K562 (cell line): Measurements from ENCODE around the gene GALR1. TPM values are rescaled to one million over a fixed set of nuclear protein-coding genes. Genes with fewer than 3 reads are reported as not detected.

Source experiments
- ATAC-seq: fragments of 200-7000 bp; cut with Tn5 transposase; 3 replicates; pipeline ENCODE4 v1.9.1; 2020; ENCODE audit warnings: moderate library complexity
- BruUV-seq: library from RNA; stranded (reverse); fragments of 400-500 nt; replicated peaks from 2 replicates; lab custom pipeline; 2021; lab: Mats Ljungman, UMichigan
- CTCF ChIA-PET: fragments of 300-600 bp; formaldehyde crosslinking; extraction: SDS; loops from one replicate; lab custom pipeline; 2021; ENCODE audit warnings: low intra/inter-chr PET ratio; lab: Yijun Ruan, JAX
- POLR2A ChIA-PET: fragments of 300-600, 350-650 bp; sonication (Branson Sonifier 250); formaldehyde crosslinking; extraction: SDS; loops from one replicate; lab custom pipeline; 2021; ENCODE audit warnings: antibody characterized with exemption, inconsistent platforms; lab: Yijun Ruan, JAX
- DNase-seq, 4 experiments: peaks; one replicate each; pipeline versions ENCODE4 v3.0.0 to v3.0.0-alpha.2; 2011 to 2018; ENCODE audit warnings: low spot score in 3 of 4, mixed read lengths in 3 of 4; ENCODE audit errors: extremely low read depth in 1 of 4
- FAIRE-seq: peaks from 2 replicates; lab custom pipeline; 2011; peaks lifted over from hg19 to GRCh38; lab: Jason Lieb, UNC
- H2AFZ ChIP-seq: 2 replicates; pipeline ENCODE4 v1.6.0; 2011; ENCODE audit warnings: low read depth, low read length, control low read depth, inconsistent platforms
- H3K27ac ChIP-seq: fragments of 200-600 bp; 3 replicates; pipeline ENCODE4 v1.8.0; 2011; ENCODE audit warnings: low read depth, mild to moderate bottlenecking, control low read depth, inconsistent platforms, low read length, moderate library complexity, mixed read lengths; ENCODE audit errors: extremely low read depth
- H3K27me3 ChIP-seq, 2 experiments: fragments of 300-600 bp in 1 of 2; 2 replicates in 1 of 2; 3 replicates in 1 of 2; pipeline versions ENCODE4 v1.6.0 to v1.8.0; 2011; ENCODE audit warnings: inconsistent platforms in 2 of 2, low read length in 2 of 2, mild to moderate bottlenecking in 1 of 2, mixed read lengths in 1 of 2, moderate library complexity in 1 of 2; ENCODE audit not compliant: control insufficient read depth in 2 of 2, insufficient read depth in 2 of 2
- H3K36me3 ChIP-seq: fragments of 300-600 bp; 3 replicates; pipeline ENCODE4 v1.8.0; 2011; ENCODE audit warnings: mild to moderate bottlenecking, low read length, inconsistent platforms; ENCODE audit not compliant: control insufficient read depth, insufficient read depth
- H3K4me1 ChIP-seq, 2 experiments: fragments of 200-600 bp in 1 of 2; replicated peaks in 1 of 2; 2 replicates in 1 of 2; 3 replicates in 1 of 2; pipeline versions ENCODE4 v1.5.1 to v1.8.0; 2011; ENCODE audit warnings: inconsistent platforms in 2 of 2, low read length in 2 of 2, mild to moderate bottlenecking in 1 of 2, mixed read lengths in 1 of 2, moderate library complexity in 1 of 2; ENCODE audit not compliant: control insufficient read depth in 2 of 2, insufficient read depth in 2 of 2
- H3K4me2 ChIP-seq: 2 replicates; pipeline ENCODE4 v1.6.1; 2011; ENCODE audit warnings: low read length, control low read depth, inconsistent platforms, mixed read lengths; ENCODE audit not compliant: insufficient read depth
- H3K4me3 ChIP-seq: fragments of 200-600 bp; sonication (generic), shearing (Covaris generic); 2 replicates; pipeline ENCODE4 v1.5.1; 2016; ENCODE audit warnings: control low read depth, inconsistent platforms
- H3K79me2 ChIP-seq: fragments of 200-600 bp; 3 replicates; pipeline ENCODE4 v1.8.0; 2011; ENCODE audit warnings: low read length, inconsistent platforms; ENCODE audit not compliant: control insufficient read depth, insufficient read depth
- H3K9ac ChIP-seq, 2 experiments: 2 replicates each; pipeline versions ENCODE4 v1.6.0 to v1.6.1; 2011; ENCODE audit warnings: low read depth in 2 of 2, low read length in 2 of 2, control low read depth in 1 of 2, inconsistent platforms in 1 of 2, mild to moderate bottlenecking in 1 of 2, mixed read lengths in 1 of 2; ENCODE audit not compliant: insufficient read depth in 1 of 2
- H3K9me1 ChIP-seq: one replicate; pipeline ENCODE4 v1.6.0; 2011; ENCODE audit warnings: inconsistent platforms, mild to moderate bottlenecking, low read length, moderate library complexity; ENCODE audit not compliant: control insufficient read depth, insufficient read depth
- H3K9me3 ChIP-seq: replicated peaks from 2 replicates; pipeline ENCODE4 v1.5.1; 2011; ENCODE audit warnings: low read depth, low read length, inconsistent platforms; ENCODE audit not compliant: control insufficient read depth, insufficient read depth
- H4K20me1 ChIP-seq: replicated peaks from 2 replicates; pipeline ENCODE4 v1.6.1; 2011; ENCODE audit warnings: low read length, inconsistent platforms, mixed read lengths; ENCODE audit not compliant: control insufficient read depth, insufficient read depth
- CSDE1 ChIP-seq, 2 experiments: fragments of 450-650 bp; IDR thresholded peaks; 2 replicates each; pipeline ENCODE4 v1.6.1; 2016; ENCODE audit warnings: mild to moderate bottlenecking in 1 of 2
- DDX20 ChIP-seq: fragments of 450-650 bp; IDR thresholded peaks from 2 replicates; pipeline ENCODE4 v1.6.1; 2016; ENCODE audit warnings: missing genetic modification characterization, low read depth, mild to moderate bottlenecking, missing compliant biosample characterization, moderate library complexity
- FOXA1 ChIP-seq: fragments of 450-650 bp; IDR thresholded peaks from 2 replicates; pipeline ENCODE4 v1.6.1; 2016; ENCODE audit warnings: mild to moderate bottlenecking, borderline replicate concordance
- POLR2A ChIP-seq: fragments of 450-650 bp; conservative IDR thresholded peaks from 2 replicates; pipeline ENCODE4 v1.6.1; 2016
- RFX1 ChIP-seq: fragments of 450-650 bp; IDR thresholded peaks from 2 replicates; pipeline ENCODE4 v1.6.1; 2016; ENCODE audit warnings: mild to moderate bottlenecking, moderate library complexity
- RNF2 ChIP-seq: sonication (generic); IDR thresholded peaks from 2 replicates; pipeline ENCODE4 v1.6.1; 2016
- SMAD3 ChIP-seq: fragments of 450-650 bp; formaldehyde crosslinking; conservative IDR thresholded peaks from 2 replicates; pipeline ENCODE4 v1.4.0; 2020; ENCODE audit warnings: mild to moderate bottlenecking
- TCF7L2 ChIP-seq: fragments of 150-350 bp; IDR thresholded peaks from 2 replicates; pipeline ENCODE4 v1.6.1; 2016; ENCODE audit warnings: low read depth, mild to moderate bottlenecking, low read length, moderate library complexity
- TRIM28 ChIP-seq: fragments of 450-650 bp; IDR thresholded peaks from 2 replicates; pipeline ENCODE4 v1.6.1; 2017
- ZNF121 ChIP-seq: sonication (generic); formaldehyde crosslinking; conservative IDR thresholded peaks from 2 replicates; pipeline ENCODE4 v1.8.0; 2022; ENCODE audit warnings: missing genetic modification reagents
- ZNF133 ChIP-seq: fragments of 250-450 bp; sonication (Bioruptor Pico); IDR thresholded peaks from 2 replicates; pipeline ENCODE4 v1.4.0; 2020; ENCODE audit warnings: mild to moderate bottlenecking
- ZNF444 ChIP-seq: fragments of 250-450 bp; sonication (Bioruptor Pico); IDR thresholded peaks from 2 replicates; pipeline ENCODE4 v1.4.0; 2020; ENCODE audit warnings: mild to moderate bottlenecking, moderate library complexity
- ZNF766 ChIP-seq: fragments of 200-800 bp; sonication (Bioruptor generic); conservative IDR thresholded peaks from 2 replicates; pipeline ENCODE4 v1.6.1; 2016; ENCODE audit warnings: missing genetic modification characterization, missing compliant biosample characterization
- WGBS: fragments of 100-300 bp; shearing (Covaris generic); methylation state at CpG from one replicate; pipeline ENCODE4 v1.1.6; 2016; ENCODE audit warnings: low coverage, mixed read lengths; ENCODE audit not compliant: insufficient coverage; ENCODE audit errors: missing lambda C conversion rate; 5-methylcytosine and 5-hydroxymethylcytosine counted together
- in situ Hi-C: fragments of 300-500 bp; cut with MboI; formaldehyde crosslinking; loops from 4 replicates; pipeline ENCODE4 v1.15.0; 2018; ENCODE audit warnings: inconsistent platforms, mixed read lengths
- intact Hi-C: fragments of 100-400 bp; cut with micrococcal nuclease; formaldehyde crosslinking; loops from 2 replicates; pipeline ENCODE4 v1.14.2; 2022
- polyA plus RNA-seq, 8 experiments: library from polyadenylated mRNA; depleted of rRNA in 4 of 8; stranded (reverse) in 5 of 8; unstranded in 3 of 8; fragments of >200 nt; fragmentation: Nextera tagmentation in 2 of 8; fragmentation: Illumina TruSeq in 1 of 8; extraction: Ambion mirVana in 2 of 8; extraction: Trizol in 1 of 8; gene quantifications; 2 replicates each; pipeline versions ENCODE4 v1.2.1 to v1.2.3, GENCODE V29; 2011 to 2014; ENCODE audit warnings: inconsistent platforms in 1 of 8, missing spikeins in 1 of 8
- total RNA-seq, 7 experiments: library from RNA; depleted of rRNA in 6 of 7; stranded (reverse); fragments of >200 nt in 6 of 7; fragmentation: Illumina TruSeq in 2 of 7; extraction: Trizol in 2 of 7; gene quantifications; 2 replicates each; pipeline versions ENCODE4 v1.2.1 to v1.2.3, GENCODE V29; 2011 to 2021; ENCODE audit warnings: low replicate concordance in 1 of 7
- TF ChIP-seq, protein P1 (sequence below): fragments of 200-600 bp; sonication (generic); IDR thresholded peaks from one replicate; pipeline ENCODE4 v1.6.1; 2012; ENCODE audit warnings: mild to moderate bottlenecking, low read depth, low read length, inconsistent platforms
- TF ChIP-seq, protein P2 (sequence below): fragments of 250-450 bp; sonication (Bioruptor Pico); IDR thresholded peaks from 2 replicates; pipeline ENCODE4 v1.8.0; 2021; ENCODE audit warnings: borderline replicate concordance, mild to moderate bottlenecking, moderate library complexity; ENCODE audit not compliant: poor library complexity, severe bottlenecking

GALR1 gene
- total and polyA plus RNA-seq, 9 of the 15 experiments (the other 6 are each of a cell fraction or from before 2014, with no cell fraction given), result not detected

DNA sequence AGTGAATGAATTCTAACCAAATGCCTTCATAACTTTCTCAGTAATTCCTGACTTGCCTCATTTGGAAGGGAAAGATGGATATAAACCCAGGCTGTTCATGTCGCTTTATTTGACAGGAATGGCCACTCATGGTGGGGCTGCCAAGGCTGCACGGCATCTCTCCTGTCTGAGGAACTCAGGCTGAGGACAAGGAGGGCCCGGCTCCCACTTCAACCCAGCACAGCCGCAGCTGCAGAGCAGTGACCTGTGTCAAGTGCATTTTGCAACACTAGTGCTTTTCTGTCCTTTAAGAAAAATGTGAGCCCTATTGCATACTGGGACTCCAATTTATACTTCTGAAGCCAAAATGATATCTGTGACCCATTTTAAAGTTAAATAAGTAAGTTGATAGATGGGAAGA is 45.8 kb upstream of the GALR1 start:
- DNase-seq (no peak), FAIRE-seq (no peak), ATAC-seq (no peak)
- BruUV-seq, result no TSS peak
- ChIA-PET CTCF (no interaction called here), POLR2A (no interaction called here)
- Histone ChIP-seq H3K4me1 (no peaks in the 10 kb centered on the region), H3K36me3 (no peaks in the 10 kb centered on the region), H3K27ac (no peak overlapping the region), H2AFZ (no peak overlapping the region), H3K4me2 (no peak overlapping the region), H3K9ac (no peak overlapping the region), H4K20me1 (no peaks in the 10 kb centered on the region), H3K9me3 (no peaks in the 10 kb centered on the region), H3K4me3 (no peak overlapping the region), H3K9me1 (no peaks in the 10 kb centered on the region), H3K27me3 (peaks cover 0 to 17% of the 10 kb centered on the region in 2 experiments; a peak in 1 of 5 replicates), H3K79me2 (no peaks in the 10 kb centered on the region)
- intact Hi-C loops (no loop called here), in situ Hi-C loops (no loop called here)
- 0% methylated on average over 4 of the region's 4 CpGs for WGBS
- no peak for TF ChIP-seq FOXA1
- no peak for TF ChIP-seq TCF7L2
- no peak for TF ChIP-seq ZNF766 (CRISPR knock-in tag)
- TF ChIP-seq ZNF444, result no peak
- TF ChIP-seq, protein P1, sequence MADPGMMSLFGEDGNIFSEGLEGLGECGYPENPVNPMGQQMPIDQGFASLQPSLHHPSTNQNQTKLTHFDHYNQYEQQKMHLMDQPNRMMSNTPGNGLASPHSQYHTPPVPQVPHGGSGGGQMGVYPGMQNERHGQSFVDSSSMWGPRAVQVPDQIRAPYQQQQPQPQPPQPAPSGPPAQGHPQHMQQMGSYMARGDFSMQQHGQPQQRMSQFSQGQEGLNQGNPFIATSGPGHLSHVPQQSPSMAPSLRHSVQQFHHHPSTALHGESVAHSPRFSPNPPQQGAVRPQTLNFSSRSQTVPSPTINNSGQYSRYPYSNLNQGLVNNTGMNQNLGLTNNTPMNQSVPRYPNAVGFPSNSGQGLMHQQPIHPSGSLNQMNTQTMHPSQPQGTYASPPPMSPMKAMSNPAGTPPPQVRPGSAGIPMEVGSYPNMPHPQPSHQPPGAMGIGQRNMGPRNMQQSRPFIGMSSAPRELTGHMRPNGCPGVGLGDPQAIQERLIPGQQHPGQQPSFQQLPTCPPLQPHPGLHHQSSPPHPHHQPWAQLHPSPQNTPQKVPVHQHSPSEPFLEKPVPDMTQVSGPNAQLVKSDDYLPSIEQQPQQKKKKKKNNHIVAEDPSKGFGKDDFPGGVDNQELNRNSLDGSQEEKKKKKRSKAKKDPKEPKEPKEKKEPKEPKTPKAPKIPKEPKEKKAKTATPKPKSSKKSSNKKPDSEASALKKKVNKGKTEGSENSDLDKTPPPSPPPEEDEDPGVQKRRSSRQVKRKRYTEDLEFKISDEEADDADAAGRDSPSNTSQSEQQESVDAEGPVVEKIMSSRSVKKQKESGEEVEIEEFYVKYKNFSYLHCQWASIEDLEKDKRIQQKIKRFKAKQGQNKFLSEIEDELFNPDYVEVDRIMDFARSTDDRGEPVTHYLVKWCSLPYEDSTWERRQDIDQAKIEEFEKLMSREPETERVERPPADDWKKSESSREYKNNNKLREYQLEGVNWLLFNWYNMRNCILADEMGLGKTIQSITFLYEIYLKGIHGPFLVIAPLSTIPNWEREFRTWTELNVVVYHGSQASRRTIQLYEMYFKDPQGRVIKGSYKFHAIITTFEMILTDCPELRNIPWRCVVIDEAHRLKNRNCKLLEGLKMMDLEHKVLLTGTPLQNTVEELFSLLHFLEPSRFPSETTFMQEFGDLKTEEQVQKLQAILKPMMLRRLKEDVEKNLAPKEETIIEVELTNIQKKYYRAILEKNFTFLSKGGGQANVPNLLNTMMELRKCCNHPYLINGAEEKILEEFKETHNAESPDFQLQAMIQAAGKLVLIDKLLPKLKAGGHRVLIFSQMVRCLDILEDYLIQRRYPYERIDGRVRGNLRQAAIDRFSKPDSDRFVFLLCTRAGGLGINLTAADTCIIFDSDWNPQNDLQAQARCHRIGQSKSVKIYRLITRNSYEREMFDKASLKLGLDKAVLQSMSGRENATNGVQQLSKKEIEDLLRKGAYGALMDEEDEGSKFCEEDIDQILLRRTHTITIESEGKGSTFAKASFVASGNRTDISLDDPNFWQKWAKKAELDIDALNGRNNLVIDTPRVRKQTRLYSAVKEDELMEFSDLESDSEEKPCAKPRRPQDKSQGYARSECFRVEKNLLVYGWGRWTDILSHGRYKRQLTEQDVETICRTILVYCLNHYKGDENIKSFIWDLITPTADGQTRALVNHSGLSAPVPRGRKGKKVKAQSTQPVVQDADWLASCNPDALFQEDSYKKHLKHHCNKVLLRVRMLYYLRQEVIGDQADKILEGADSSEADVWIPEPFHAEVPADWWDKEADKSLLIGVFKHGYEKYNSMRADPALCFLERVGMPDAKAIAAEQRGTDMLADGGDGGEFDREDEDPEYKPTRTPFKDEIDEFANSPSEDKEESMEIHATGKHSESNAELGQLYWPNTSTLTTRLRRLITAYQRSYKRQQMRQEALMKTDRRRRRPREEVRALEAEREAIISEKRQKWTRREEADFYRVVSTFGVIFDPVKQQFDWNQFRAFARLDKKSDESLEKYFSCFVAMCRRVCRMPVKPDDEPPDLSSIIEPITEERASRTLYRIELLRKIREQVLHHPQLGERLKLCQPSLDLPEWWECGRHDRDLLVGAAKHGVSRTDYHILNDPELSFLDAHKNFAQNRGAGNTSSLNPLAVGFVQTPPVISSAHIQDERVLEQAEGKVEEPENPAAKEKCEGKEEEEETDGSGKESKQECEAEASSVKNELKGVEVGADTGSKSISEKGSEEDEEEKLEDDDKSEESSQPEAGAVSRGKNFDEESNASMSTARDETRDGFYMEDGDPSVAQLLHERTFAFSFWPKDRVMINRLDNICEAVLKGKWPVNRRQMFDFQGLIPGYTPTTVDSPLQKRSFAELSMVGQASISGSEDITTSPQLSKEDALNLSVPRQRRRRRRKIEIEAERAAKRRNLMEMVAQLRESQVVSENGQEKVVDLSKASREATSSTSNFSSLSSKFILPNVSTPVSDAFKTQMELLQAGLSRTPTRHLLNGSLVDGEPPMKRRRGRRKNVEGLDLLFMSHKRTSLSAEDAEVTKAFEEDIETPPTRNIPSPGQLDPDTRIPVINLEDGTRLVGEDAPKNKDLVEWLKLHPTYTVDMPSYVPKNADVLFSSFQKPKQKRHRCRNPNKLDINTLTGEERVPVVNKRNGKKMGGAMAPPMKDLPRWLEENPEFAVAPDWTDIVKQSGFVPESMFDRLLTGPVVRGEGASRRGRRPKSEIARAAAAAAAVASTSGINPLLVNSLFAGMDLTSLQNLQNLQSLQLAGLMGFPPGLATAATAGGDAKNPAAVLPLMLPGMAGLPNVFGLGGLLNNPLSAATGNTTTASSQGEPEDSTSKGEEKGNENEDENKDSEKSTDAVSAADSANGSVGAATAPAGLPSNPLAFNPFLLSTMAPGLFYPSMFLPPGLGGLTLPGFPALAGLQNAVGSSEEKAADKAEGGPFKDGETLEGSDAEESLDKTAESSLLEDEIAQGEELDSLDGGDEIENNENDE, result no peak
- no peak for TF ChIP-seq RNF2
- TF ChIP-seq CSDE1 (IDR thresholded peaks at IDR 0.05), result no peak
- TF ChIP-seq, protein P2, sequence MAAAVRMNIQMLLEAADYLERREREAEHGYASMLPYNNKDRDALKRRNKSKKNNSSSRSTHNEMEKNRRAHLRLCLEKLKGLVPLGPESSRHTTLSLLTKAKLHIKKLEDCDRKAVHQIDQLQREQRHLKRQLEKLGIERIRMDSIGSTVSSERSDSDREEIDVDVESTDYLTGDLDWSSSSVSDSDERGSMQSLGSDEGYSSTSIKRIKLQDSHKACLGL (CRISPR knock-in tag), result no peak
- no peak for TF ChIP-seq ZNF133 (CRISPR knock-in tag)
- no peak for TF ChIP-seq TRIM28
- TF ChIP-seq DDX20 (tag), result no peak
- no peak for TF ChIP-seq ZNF121 (CRISPR knock-in tag)
- TF ChIP-seq POLR2A, result no peak
- no peak for TF ChIP-seq SMAD3 (CRISPR knock-in tag)
- no peak for TF ChIP-seq RFX1
